Suprapubic skin (tissue), 4 donors: ENCODE results near the gene DCAF8L1. TPM values are rescaled to one million over a fixed set of nuclear protein-coding genes. Genes with fewer than 3 reads are reported as not detected.
"Not testable (repeated sequence)": the region's sequence is repeated elsewhere in the genome, so short reads cannot be mapped to it uniquely, and the experiment has no call there.

ENCODE experiments used
- DNase-seq, 2 donors: peaks; one replicate each; pipeline ENCODE4 v3.0.0-alpha.2; 2019; ENCODE audit warnings: low spot score in 2 of 2
- H3K27ac ChIP-seq: fragments of 200-600 bp; sonication (generic); one replicate; pipeline ENCODE4 v1.5.1; 2019
- H3K27me3 ChIP-seq: fragments of 200-600 bp; sonication (generic); one replicate; pipeline ENCODE4 v1.5.1; 2019
- H3K36me3 ChIP-seq: fragments of 200-600 bp; sonication (generic); one replicate; pipeline ENCODE4 v1.5.1; 2019
- H3K4me1 ChIP-seq: fragments of 200-600 bp; sonication (generic); one replicate; pipeline ENCODE4 v1.5.1; 2019
- H3K4me3 ChIP-seq: fragments of 200-600 bp; sonication (generic); one replicate; pipeline ENCODE4 v1.5.1; 2019; ENCODE audit warnings: mild to moderate bottlenecking
- H3K9me3 ChIP-seq: fragments of 200-600 bp; sonication (generic); one replicate; pipeline ENCODE4 v1.5.1; 2019
- CTCF ChIP-seq, 2 donors: fragments of 200-600 bp in 1 of 2; fragments of 450-650 bp in 1 of 2; sonication (generic) in 1 of 2; IDR thresholded peaks; one replicate each; pipeline ENCODE4 v1.5.1; 2016 to 2019; ENCODE audit warnings: antibody characterized with exemption in 2 of 2, mild to moderate bottlenecking in 1 of 2, moderate library complexity in 1 of 2
- EP300 ChIP-seq: sonication (generic); formaldehyde crosslinking; IDR thresholded peaks from one replicate; pipeline ENCODE4 v1.6.1; 2017; ENCODE audit warnings: antibody characterized with exemption
- POLR2A ChIP-seq, 2 donors: fragments of 450-650 bp; IDR thresholded peaks; one replicate each; pipeline ENCODE4 v1.6.1; 2017; ENCODE audit warnings: antibody characterized with exemption in 2 of 2, mild to moderate bottlenecking in 2 of 2, moderate library complexity in 2 of 2
- POLR2AphosphoS5 ChIP-seq, 3 donors: sonication (generic); formaldehyde crosslinking; IDR thresholded peaks; one replicate each; pipeline ENCODE4 v1.6.1; 2017; ENCODE audit warnings: antibody characterized with exemption in 3 of 3
- WGBS: methylation state at CpG from one replicate; pipeline ENCODE4 v1.1.5; 2018; 5-methylcytosine and 5-hydroxymethylcytosine counted together
- total RNA-seq, 4 donors: library from RNA; depleted of rRNA; stranded (reverse); fragments of >200 nt; gene quantifications; one replicate each; pipeline ENCODE4 v1.1.0, GENCODE V29; 2016

Gene DCAF8L1
- total RNA-seq, 4 donors from 2014 or later: not detected

- DNase-seq: no peak
- no peaks in the 10 kb centered on the region for H3K4me1 ChIP-seq
- H3K27me3 ChIP-seq: no peaks in the 10 kb centered on the region
- H3K9me3 ChIP-seq: no peaks in the 10 kb centered on the region
- WGBS: 46% methylated on average over 4 of the region's 4 CpGs
- H3K36me3 ChIP-seq: no peaks in the 10 kb centered on the region
- TF ChIP-seq POLR2AphosphoS5 (IDR thresholded peaks at IDR 0.05): no peak
- TF ChIP-seq POLR2A (IDR thresholded peaks at IDR 0.05): no peak
- no peak for TF ChIP-seq CTCF (IDR thresholded peaks at IDR 0.05)
- no peak for TF ChIP-seq EP300
- H3K27ac ChIP-seq: no peak overlapping the region
- H3K4me3 ChIP-seq: no peak overlapping the region
Measured at GRCh38 chrX:27976284-27976683, 5.0 kb downstream of the DCAF8L1 start.

GRCh38 chrX:27968878-27969277 lies 12.4 kb downstream of the DCAF8L1 start:
- Histone ChIP-seq H3K9me3 (no peaks in the 10 kb centered on the region), H3K36me3 (no peaks in the 10 kb centered on the region), H3K4me1 (no peaks in the 10 kb centered on the region), H3K27me3 (no peaks in the 10 kb centered on the region), H3K4me3 (no peak overlapping the region), H3K27ac (no peak overlapping the region)
- no peak for DNase-seq
- WGBS: 22% methylated on average over 2 of the region's 2 CpGs
- no peak for TF ChIP-seq POLR2A (IDR thresholded peaks at IDR 0.05)

- H3K9me3 ChIP-seq: no peaks in the 10 kb centered on the region
- 62% methylated on average over 2 of the region's 2 CpGs for WGBS
- no peak overlapping the region for H3K4me3 ChIP-seq
- H3K27ac ChIP-seq: no peak overlapping the region
- TF ChIP-seq POLR2A (IDR thresholded peaks at IDR 0.05) (no peak), EP300 (no peak), CTCF (IDR thresholded peaks at IDR 0.05) (no peak), POLR2AphosphoS5 (IDR thresholded peaks at IDR 0.05) (no peak)
- no peak for DNase-seq
- no peaks in the 10 kb centered on the region for H3K4me1 ChIP-seq
- H3K36me3 ChIP-seq: no peaks in the 10 kb centered on the region
- H3K27me3 ChIP-seq: no peaks in the 10 kb centered on the region
Measured at GRCh38 chrX:27968352-27968751, 12.9 kb downstream of the DCAF8L1 start.

- DNase-seq: no peak
Measured at GRCh38 chrX:27966955-27967354, 14.3 kb downstream of the DCAF8L1 start.

GRCh38 chrX:27966492-27966891 lies 14.8 kb downstream of the DCAF8L1 start:
- Histone ChIP-seq H3K4me1 (no peaks in the 10 kb centered on the region), H3K27ac (no peak overlapping the region), H3K4me3 (no peak overlapping the region), H3K9me3 (no peaks in the 10 kb centered on the region), H3K27me3 (no peaks in the 10 kb centered on the region), H3K36me3 (no peaks in the 10 kb centered on the region)
- TF ChIP-seq EP300: no peak
- TF ChIP-seq POLR2AphosphoS5 (IDR thresholded peaks at IDR 0.05): no peak
- no peak for TF ChIP-seq POLR2A (IDR thresholded peaks at IDR 0.05)
- TF ChIP-seq CTCF (IDR thresholded peaks at IDR 0.05): no peak
- WGBS: 30% methylated on average over 1 of the region's 1 CpG
- no peak for DNase-seq

More at GRCh38 chrX:27966955-27967354, 14.3 kb downstream of the DCAF8L1 start:
- Histone ChIP-seq H3K36me3 (no peaks in the 10 kb centered on the region), H3K27ac (no peak overlapping the region), H3K4me1 (no peaks in the 10 kb centered on the region), H3K4me3 (no peak overlapping the region), H3K9me3 (no peaks in the 10 kb centered on the region), H3K27me3 (no peaks in the 10 kb centered on the region)
- TF ChIP-seq POLR2AphosphoS5 (IDR thresholded peaks at IDR 0.05): no peak
- no peak for TF ChIP-seq POLR2A (IDR thresholded peaks at IDR 0.05)
- TF ChIP-seq EP300: no peak
- no peak for TF ChIP-seq CTCF (IDR thresholded peaks at IDR 0.05)
- 33% methylated on average over 1 of the region's 1 CpG for WGBS

GRCh38 chrX:27965348-27965747 lies 15.9 kb downstream of the DCAF8L1 start:
- H3K36me3 ChIP-seq, H3K9me3 ChIP-seq, H3K27me3 ChIP-seq, H3K4me3 ChIP-seq, H3K27ac ChIP-seq, H3K4me1 ChIP-seq, DNase-seq: not testable (repeated sequence)
- WGBS: 84% methylated on average over 5 of the region's 5 CpGs
